C4-2B (cell line): ENCODE data around the gene RNH1.

Source experiments
- ZFX ChIP-seq: fragments of 450-650 bp; IDR thresholded peaks from 2 replicates; pipeline ENCODE4 v1.6.1; 2017
- TF ChIP-seq, protein P1 (sequence below): fragments of 450-650 bp; conservative IDR thresholded peaks from 2 replicates; pipeline ENCODE4 v1.5.1; 2017; ENCODE audit warnings: mild to moderate bottlenecking

DNA sequence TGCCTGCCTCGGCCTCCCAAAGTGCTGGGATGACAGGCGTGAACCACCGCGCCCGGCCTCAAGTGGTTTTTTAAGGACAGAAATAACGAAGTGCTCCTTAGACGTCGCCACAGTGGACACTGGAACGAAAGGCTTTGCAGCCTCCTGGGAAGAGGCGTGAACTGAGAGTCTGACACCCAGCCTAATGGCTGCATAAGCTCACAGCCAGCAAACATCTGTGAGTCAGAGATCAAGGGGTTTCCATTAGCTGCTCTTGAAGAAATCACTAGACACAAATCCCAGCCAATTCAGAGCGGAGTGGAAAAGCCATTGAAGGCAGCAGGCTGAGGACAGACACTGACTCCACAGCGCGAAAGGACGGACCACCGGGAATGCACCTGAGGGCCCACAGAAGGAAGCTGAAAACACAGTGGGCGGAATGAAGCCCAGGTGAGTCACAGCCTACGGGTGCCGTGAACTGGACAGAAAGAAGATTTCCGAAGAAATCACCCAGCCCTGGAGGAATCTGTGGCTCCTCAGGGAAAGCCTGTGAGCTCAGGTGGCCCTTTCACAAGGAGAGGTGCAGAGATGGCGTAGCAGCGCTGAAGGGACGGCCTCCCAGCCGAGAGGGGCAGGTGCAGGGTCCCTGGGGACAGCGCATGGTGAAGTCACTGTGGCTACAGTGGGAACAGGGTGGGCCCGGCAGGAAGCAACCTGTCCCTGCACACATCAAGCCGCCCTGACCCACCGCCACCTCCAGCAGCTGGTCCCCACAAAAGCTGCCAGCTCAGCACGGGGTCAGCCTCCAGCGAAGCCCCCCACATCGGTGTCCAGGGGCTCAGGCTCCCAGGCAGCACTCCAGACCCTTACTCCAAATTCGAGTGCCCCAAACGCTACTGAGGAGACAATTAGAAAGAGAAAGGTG is 41.9 kb upstream of the RNH1 start:
- TF ChIP-seq ZFX, result no peak
- TF ChIP-seq, protein P1, sequence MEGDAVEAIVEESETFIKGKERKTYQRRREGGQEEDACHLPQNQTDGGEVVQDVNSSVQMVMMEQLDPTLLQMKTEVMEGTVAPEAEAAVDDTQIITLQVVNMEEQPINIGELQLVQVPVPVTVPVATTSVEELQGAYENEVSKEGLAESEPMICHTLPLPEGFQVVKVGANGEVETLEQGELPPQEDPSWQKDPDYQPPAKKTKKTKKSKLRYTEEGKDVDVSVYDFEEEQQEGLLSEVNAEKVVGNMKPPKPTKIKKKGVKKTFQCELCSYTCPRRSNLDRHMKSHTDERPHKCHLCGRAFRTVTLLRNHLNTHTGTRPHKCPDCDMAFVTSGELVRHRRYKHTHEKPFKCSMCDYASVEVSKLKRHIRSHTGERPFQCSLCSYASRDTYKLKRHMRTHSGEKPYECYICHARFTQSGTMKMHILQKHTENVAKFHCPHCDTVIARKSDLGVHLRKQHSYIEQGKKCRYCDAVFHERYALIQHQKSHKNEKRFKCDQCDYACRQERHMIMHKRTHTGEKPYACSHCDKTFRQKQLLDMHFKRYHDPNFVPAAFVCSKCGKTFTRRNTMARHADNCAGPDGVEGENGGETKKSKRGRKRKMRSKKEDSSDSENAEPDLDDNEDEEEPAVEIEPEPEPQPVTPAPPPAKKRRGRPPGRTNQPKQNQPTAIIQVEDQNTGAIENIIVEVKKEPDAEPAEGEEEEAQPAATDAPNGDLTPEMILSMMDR, result no peak
